Endothelial cell of umbilical vein (primary cell): Measurements from ENCODE around the gene PRKACB.

Experiments used
- EZH2 ChIP-seq: IDR thresholded peaks from 2 replicates; pipeline ENCODE4 v1.6.1; 2012; ENCODE audit warnings: borderline replicate concordance, low read depth, mild to moderate bottlenecking, moderate library complexity, low read length, inconsistent platforms; ENCODE audit not compliant: severe bottlenecking
- FOS ChIP-seq: IDR thresholded peaks from 2 replicates; pipeline ENCODE4 v1.6.1; 2011; ENCODE audit warnings: mild to moderate bottlenecking, low read length, moderate library complexity, borderline replicate concordance; ENCODE audit not compliant: insufficient read depth
- GATA2 ChIP-seq: IDR thresholded peaks from 2 replicates; pipeline ENCODE4 v1.7.0; 2011; ENCODE audit warnings: low read depth, mild to moderate bottlenecking, moderate library complexity, mixed read lengths, low read length; ENCODE audit not compliant: insufficient read length, insufficient read depth
- MYC ChIP-seq: IDR thresholded peaks from one replicate; pipeline ENCODE4 v1.6.1; 2011; ENCODE audit warnings: mild to moderate bottlenecking, low read depth, low read length
- POLR2A ChIP-seq: IDR thresholded peaks from 2 replicates; pipeline ENCODE4 v1.6.1; 2012; ENCODE audit warnings: low read depth, mild to moderate bottlenecking, control low read depth, low read length
- POLR2AphosphoS5 ChIP-seq: IDR thresholded peaks from 2 replicates; pipeline ENCODE4 v1.6.1; 2012; ENCODE audit warnings: low read depth, mild to moderate bottlenecking, control low read depth, low read length, moderate library complexity; ENCODE audit not compliant: insufficient read depth
- TF ChIP-seq, protein P1 (sequence below), 2 donors: IDR thresholded peaks; 1 replicate in 1 of 2; 2 replicates in 1 of 2; pipeline ENCODE4 v1.5.1; 2011; ENCODE audit warnings: low read length in 2 of 2, mild to moderate bottlenecking in 2 of 2, moderate library complexity in 2 of 2, control low read depth in 1 of 2, inconsistent platforms in 1 of 2, low read depth in 1 of 2; ENCODE audit not compliant: insufficient read depth in 1 of 2; ENCODE audit errors: extremely low read depth in 1 of 2

DNA sequence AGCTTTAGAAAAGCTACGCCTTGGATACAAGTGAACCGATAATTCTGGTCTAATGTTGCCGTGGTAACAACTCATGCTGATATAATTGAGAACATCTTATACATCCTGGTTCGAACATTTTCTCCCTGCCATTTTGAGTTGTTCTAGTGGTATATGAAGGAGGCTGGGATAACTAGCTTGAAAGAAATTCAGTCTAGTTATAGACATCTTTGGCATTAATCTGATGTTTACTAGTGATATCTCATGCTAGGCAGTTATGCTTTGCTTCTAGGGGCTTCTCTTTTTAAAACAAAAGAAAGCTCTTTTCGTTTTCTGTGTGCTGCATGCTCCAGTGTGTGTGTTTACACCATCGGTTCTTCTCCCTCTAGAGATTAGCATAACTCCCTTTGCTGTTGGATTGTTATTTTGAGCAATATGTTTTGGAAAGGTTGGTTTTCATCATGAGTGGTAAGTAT lies 20.5 kb downstream of the PRKACB start:
- TF ChIP-seq EZH2 (no peak), POLR2A (no peak), MYC (no peak), POLR2AphosphoS5 (no peak), GATA2 (no peak), FOS (no peak)
- TF ChIP-seq, protein P1, sequence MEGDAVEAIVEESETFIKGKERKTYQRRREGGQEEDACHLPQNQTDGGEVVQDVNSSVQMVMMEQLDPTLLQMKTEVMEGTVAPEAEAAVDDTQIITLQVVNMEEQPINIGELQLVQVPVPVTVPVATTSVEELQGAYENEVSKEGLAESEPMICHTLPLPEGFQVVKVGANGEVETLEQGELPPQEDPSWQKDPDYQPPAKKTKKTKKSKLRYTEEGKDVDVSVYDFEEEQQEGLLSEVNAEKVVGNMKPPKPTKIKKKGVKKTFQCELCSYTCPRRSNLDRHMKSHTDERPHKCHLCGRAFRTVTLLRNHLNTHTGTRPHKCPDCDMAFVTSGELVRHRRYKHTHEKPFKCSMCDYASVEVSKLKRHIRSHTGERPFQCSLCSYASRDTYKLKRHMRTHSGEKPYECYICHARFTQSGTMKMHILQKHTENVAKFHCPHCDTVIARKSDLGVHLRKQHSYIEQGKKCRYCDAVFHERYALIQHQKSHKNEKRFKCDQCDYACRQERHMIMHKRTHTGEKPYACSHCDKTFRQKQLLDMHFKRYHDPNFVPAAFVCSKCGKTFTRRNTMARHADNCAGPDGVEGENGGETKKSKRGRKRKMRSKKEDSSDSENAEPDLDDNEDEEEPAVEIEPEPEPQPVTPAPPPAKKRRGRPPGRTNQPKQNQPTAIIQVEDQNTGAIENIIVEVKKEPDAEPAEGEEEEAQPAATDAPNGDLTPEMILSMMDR (IDR thresholded peaks at IDR 0.05; ENCODE audit: extremely low read depth in 1 of 2, insufficient read depth in 1 of 2, low read depth in 1 of 2, low read length in 2 of 2) = no peak
